ENCODE data around the gene GCNT4.

- TF ChIP-seq, protein P1, sequence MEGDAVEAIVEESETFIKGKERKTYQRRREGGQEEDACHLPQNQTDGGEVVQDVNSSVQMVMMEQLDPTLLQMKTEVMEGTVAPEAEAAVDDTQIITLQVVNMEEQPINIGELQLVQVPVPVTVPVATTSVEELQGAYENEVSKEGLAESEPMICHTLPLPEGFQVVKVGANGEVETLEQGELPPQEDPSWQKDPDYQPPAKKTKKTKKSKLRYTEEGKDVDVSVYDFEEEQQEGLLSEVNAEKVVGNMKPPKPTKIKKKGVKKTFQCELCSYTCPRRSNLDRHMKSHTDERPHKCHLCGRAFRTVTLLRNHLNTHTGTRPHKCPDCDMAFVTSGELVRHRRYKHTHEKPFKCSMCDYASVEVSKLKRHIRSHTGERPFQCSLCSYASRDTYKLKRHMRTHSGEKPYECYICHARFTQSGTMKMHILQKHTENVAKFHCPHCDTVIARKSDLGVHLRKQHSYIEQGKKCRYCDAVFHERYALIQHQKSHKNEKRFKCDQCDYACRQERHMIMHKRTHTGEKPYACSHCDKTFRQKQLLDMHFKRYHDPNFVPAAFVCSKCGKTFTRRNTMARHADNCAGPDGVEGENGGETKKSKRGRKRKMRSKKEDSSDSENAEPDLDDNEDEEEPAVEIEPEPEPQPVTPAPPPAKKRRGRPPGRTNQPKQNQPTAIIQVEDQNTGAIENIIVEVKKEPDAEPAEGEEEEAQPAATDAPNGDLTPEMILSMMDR (conservative IDR thresholded peaks at IDR 0.05 in 1 of 2, IDR thresholded peaks at IDR 0.05 in 1 of 2; ENCODE audit: low read depth in 1 of 2, low read length in 2 of 2), result no peak
- TF ChIP-seq EZH2 (IDR thresholded peaks at IDR 0.05; ENCODE audit: low read length, missing control alignments), result no peak
These were observed 19.7 kb upstream of the GCNT4 start for GRCh38 chr5:75072061-75072460.
